H9 (cell line): ENCODE data around the gene C6orf47. TPM values are rescaled to one million over a fixed set of nuclear protein-coding genes. Genes with fewer than 3 reads are reported as not detected.

ENCODE experiments used
- DNase-seq: peaks from one replicate; pipeline ENCODE4 v3.0.0-alpha.2; 2017
- H2AFZ ChIP-seq: one replicate; pipeline ENCODE4 v1.6.1; 2013; ENCODE audit warnings: mild to moderate bottlenecking, low read length, control low read depth, moderate library complexity
- H2AK5ac ChIP-seq: 2 replicates; pipeline ENCODE4 v1.6.1; 2013; ENCODE audit warnings: low read length, control low read depth, mixed read lengths; ENCODE audit not compliant: insufficient read length
- H2BK120ac ChIP-seq: one replicate; pipeline ENCODE4 v1.6.1; 2013; ENCODE audit warnings: low read depth, mild to moderate bottlenecking, low read length, control low read depth, inconsistent platforms; ENCODE audit not compliant: poor library complexity, severe bottlenecking
- H2BK12ac ChIP-seq: 2 replicates; pipeline ENCODE4 v1.6.1; 2013; ENCODE audit warnings: low read length, control low read depth, mixed read lengths, low read depth; ENCODE audit not compliant: insufficient read length
- H2BK15ac ChIP-seq: 2 replicates; pipeline ENCODE4 v1.6.1; 2013; ENCODE audit warnings: low read depth, low read length, control low read depth
- H2BK20ac ChIP-seq: one replicate; pipeline ENCODE4 v1.6.1; 2013; ENCODE audit warnings: low read depth, mild to moderate bottlenecking, low read length, control low read depth, inconsistent platforms; ENCODE audit not compliant: poor library complexity, severe bottlenecking
- H2BK5ac ChIP-seq: 2 replicates; pipeline ENCODE4 v1.6.1; 2013; ENCODE audit warnings: low read length, control low read depth, mixed read lengths; ENCODE audit not compliant: insufficient read length
- H3K14ac ChIP-seq: 2 replicates; pipeline ENCODE4 v1.6.1; 2013; ENCODE audit warnings: low read length, control low read depth; ENCODE audit not compliant: insufficient read depth
- H3K18ac ChIP-seq: 2 replicates; pipeline ENCODE4 v1.6.1; 2013; ENCODE audit warnings: low read depth, mild to moderate bottlenecking, mixed read lengths, low read length, control low read depth; ENCODE audit not compliant: insufficient read length
- H3K23ac ChIP-seq: 2 replicates; pipeline ENCODE4 v1.6.1; 2013; ENCODE audit warnings: low read length, control low read depth, mixed read lengths, low read depth; ENCODE audit not compliant: insufficient read length
- H3K23me2 ChIP-seq: 2 replicates; pipeline ENCODE4 v1.6.1; 2013; ENCODE audit warnings: low read depth, mild to moderate bottlenecking, mixed read lengths, low read length, control low read depth; ENCODE audit not compliant: insufficient read length, poor library complexity, severe bottlenecking
- H3K27ac ChIP-seq: 2 replicates; pipeline ENCODE4 v1.5.1; 2013; ENCODE audit warnings: low read length, control low read depth, mixed read lengths, low read depth; ENCODE audit not compliant: insufficient read length
- H3K27me3 ChIP-seq: 2 replicates; pipeline ENCODE4 v1.6.1; 2013; ENCODE audit warnings: low read length, control low read depth, inconsistent platforms; ENCODE audit not compliant: insufficient read depth
- H3K4ac ChIP-seq: 2 replicates; pipeline ENCODE4 v1.6.1; 2013; ENCODE audit warnings: low read depth, mild to moderate bottlenecking, control low read depth, inconsistent platforms, low read length, moderate library complexity
- H3K4me1 ChIP-seq: 2 replicates; pipeline ENCODE4 v1.6.1; 2013; ENCODE audit warnings: low read length, control low read depth, inconsistent platforms; ENCODE audit not compliant: insufficient read depth
- H3K4me2 ChIP-seq: 2 replicates; pipeline ENCODE4 v1.6.1; 2013; ENCODE audit warnings: low read length, control low read depth, mixed read lengths; ENCODE audit not compliant: insufficient read length, insufficient read depth
- H3K56ac ChIP-seq: 2 replicates; pipeline ENCODE4 v1.6.1; 2013; ENCODE audit warnings: low read depth, mild to moderate bottlenecking, mixed read lengths, low read length, control low read depth; ENCODE audit not compliant: insufficient read length
- H3K79me1 ChIP-seq: 2 replicates; pipeline ENCODE4 v1.6.1; 2013; ENCODE audit warnings: low read depth, mild to moderate bottlenecking, moderate library complexity, low read length, control low read depth, inconsistent platforms; ENCODE audit not compliant: insufficient read depth, poor library complexity, severe bottlenecking
- H3K79me2 ChIP-seq: 2 replicates; pipeline ENCODE4 v1.6.1; 2013; ENCODE audit warnings: low read length, control low read depth, inconsistent platforms; ENCODE audit not compliant: insufficient read depth
- H3K9ac ChIP-seq: 2 replicates; pipeline ENCODE4 v1.6.1; 2013; ENCODE audit warnings: low read length, control low read depth, mixed read lengths; ENCODE audit not compliant: insufficient read length; ENCODE audit errors: extremely low read depth
- H3K9me3 ChIP-seq: one replicate; pipeline ENCODE4 v1.6.1; 2013; ENCODE audit warnings: low read depth, low read length, inconsistent platforms; ENCODE audit not compliant: control insufficient read depth
- H3T11ph ChIP-seq: one replicate; pipeline ENCODE4 v1.6.1; 2013; ENCODE audit warnings: mild to moderate bottlenecking, low read length, control low read depth, inconsistent platforms
- H4K20me1 ChIP-seq: one replicate; pipeline ENCODE4 v1.6.1; 2013; ENCODE audit not compliant: control insufficient read depth, insufficient read length, insufficient read depth
- H4K5ac ChIP-seq: 2 replicates; pipeline ENCODE4 v1.6.1; 2013; ENCODE audit warnings: low read depth, mild to moderate bottlenecking, mixed read lengths, low read length, control low read depth; ENCODE audit not compliant: insufficient read length
- H4K8ac ChIP-seq: replicated peaks from 2 replicates; pipeline ENCODE4 v1.6.1; 2013; ENCODE audit warnings: low read length, control low read depth, mixed read lengths, low read depth; ENCODE audit not compliant: insufficient read length
- H4K91ac ChIP-seq: 2 replicates; pipeline ENCODE4 v1.6.1; 2013; ENCODE audit warnings: low read depth, mild to moderate bottlenecking, moderate library complexity, mixed read lengths, low read length, control low read depth; ENCODE audit not compliant: insufficient read length
- H3K27ac Mint-ChIP-seq, 3 experiments: 2 replicates in 2 of 3; 3 replicates in 1 of 3; pipeline ENCODE4 v1.8.0; 2020 to 2021; ENCODE audit warnings: mixed read lengths in 3 of 3, mild to moderate bottlenecking in 1 of 3, moderate library complexity in 1 of 3
- H3K27me3 Mint-ChIP-seq: 2 replicates; pipeline ENCODE4 v1.8.0; 2021; ENCODE audit warnings: low read depth, mild to moderate bottlenecking, moderate library complexity, mixed read lengths
- H3K36me3 Mint-ChIP-seq, 3 experiments: 2 replicates in 2 of 3; 3 replicates in 1 of 3; pipeline ENCODE4 v1.8.0; 2020 to 2021; ENCODE audit warnings: low read depth in 3 of 3, mixed read lengths in 3 of 3; ENCODE audit not compliant: insufficient read depth in 1 of 3
- H3K4me1 Mint-ChIP-seq, 2 experiments: 2 replicates each; pipeline ENCODE4 v1.8.0; 2020; ENCODE audit warnings: mixed read lengths in 2 of 2
- H3K4me3 Mint-ChIP-seq, 2 experiments: 2 replicates in 1 of 2; 3 replicates in 1 of 2; pipeline ENCODE4 v1.8.0; 2020 to 2021; ENCODE audit warnings: mild to moderate bottlenecking in 2 of 2, mixed read lengths in 2 of 2, moderate library complexity in 1 of 2
- H3K9me3 Mint-ChIP-seq, 2 experiments: 2 replicates in 1 of 2; 3 replicates in 1 of 2; pipeline ENCODE4 v1.8.0; 2020; ENCODE audit warnings: mild to moderate bottlenecking in 2 of 2, mixed read lengths in 2 of 2, moderate library complexity in 1 of 2
- CTCF ChIP-seq: fragments of 200-600 bp; sonication (generic); conservative IDR thresholded peaks from 3 replicates; pipeline ENCODE4 v1.8.0; 2021; ENCODE audit warnings: antibody characterized with exemption, mild to moderate bottlenecking
- WGBS: extraction: QIAGEN DNeasy Blood & Tissue Kit; methylation state at CpG from one replicate; pipeline ENCODE4 v1.1.7; 2013; ENCODE audit warnings: missing lambda C conversion rate, low lambda C conversion rate, mixed read lengths; ENCODE audit not compliant: insufficient read length; ENCODE audit errors: extremely low coverage; 5-methylcytosine and 5-hydroxymethylcytosine counted together
- total RNA-seq: library from RNA; stranded (reverse); gene quantifications from 2 replicates; pipeline ENCODE4 v1.2.1, GENCODE V29; 2021

Gene C6orf47
- total RNA-seq, 1 experiment from 2014 or later = 19.0 TPM

GRCh38 chr6:31689249-31690110, 28.9 kb upstream of the C6orf47 start:
- Histone ChIP-seq H3K79me2 (no peaks in the 10 kb centered on the region), H2AK5ac (no peak overlapping the region), H3K27me3 (no peaks in the 10 kb centered on the region), H2BK120ac (no peak overlapping the region), H3K4me2 (no peak overlapping the region), H3K4me1 (no peaks in the 10 kb centered on the region), H3K56ac (no peak overlapping the region), H4K20me1 (no peaks in the 10 kb centered on the region), H3K4ac (no peak overlapping the region), H2AFZ (no peak overlapping the region), H3K14ac (no peak overlapping the region), H3K18ac (no peak overlapping the region), H3K9ac (no peak overlapping the region), H2BK5ac (no peak overlapping the region), H3K27ac (no peak overlapping the region), H4K91ac (no peak overlapping the region), H2BK12ac (no peak overlapping the region), H2BK15ac (no peak overlapping the region; the same call in 1 of the 2 replicates), H3K23me2 (no peaks in the 10 kb centered on the region), H2BK20ac (no peak overlapping the region), H3T11ph (no peak overlapping the region), H4K8ac (no peak overlapping the region), H3K79me1 (no peaks in the 10 kb centered on the region), H3K23ac (no peak overlapping the region), H4K5ac (no peak overlapping the region), H3K9me3 (no peaks in the 10 kb centered on the region)
- H3K4me1 Mint-ChIP-seq = peaks cover 5 to 10% of the 10 kb centered on the region in 2 experiments; a peak in 3 of 4 replicates
- no peaks in the 10 kb centered on the region for H3K27me3 Mint-ChIP-seq
- peaks cover 14 to 62% (median 40%) of the 10 kb centered on the region in 3 experiments for H3K36me3 Mint-ChIP-seq
- H3K27ac Mint-ChIP-seq = no peak overlapping the region
- no peak overlapping the region; a peak in 1 of 5 replicates for H3K4me3 Mint-ChIP-seq
- TF ChIP-seq CTCF = peak; percentile 71
- no peaks in the 10 kb centered on the region; a peak in 1 of 5 replicates for H3K9me3 Mint-ChIP-seq
- no CpG with 5 or more reads among the region's 11 CpGs for WGBS
- DNase-seq = peak; percentile 65
